Activated CD8-positive, alpha-beta T cell treated with anti-CD3 and anti-CD28 coated beads for 36 hours (primary cell): ENCODE measurements around the gene YWHAB. TPM values are rescaled to one million over a fixed set of nuclear protein-coding genes. Genes with fewer than 3 reads are reported as not detected.

Experiments used
- ATAC-seq: fragments of 200-7000 bp; cut with Tn5 transposase; one replicate; pipeline ENCODE4 v1.10.0; 2021; ENCODE audit warnings: mild to moderate bottlenecking, moderate library complexity
- CTCF ChIA-PET: fragments of 350-600 bp; sonication (Branson Sonifier 250); formaldehyde crosslinking; loops from one replicate; lab custom pipeline; 2021; ENCODE audit warnings: antibody characterized with exemption; lab: Charles Lee
- POLR2A ChIA-PET: fragments of 350-600 bp; sonication (Branson Sonifier 250); formaldehyde crosslinking; loops from one replicate; lab custom pipeline; 2021; ENCODE audit warnings: antibody characterized with exemption; lab: Charles Lee
- DNase-seq: peaks from one replicate; pipeline ENCODE4 v3.0.0-alpha.2; 2020
- H3K27ac Mint-ChIP-seq: one replicate; pipeline ENCODE4 v1.8.0; 2021; ENCODE audit warnings: mild to moderate bottlenecking, mixed read lengths
- H3K27me3 Mint-ChIP-seq: one replicate; pipeline ENCODE4 v1.8.0; 2021; ENCODE audit warnings: mixed read lengths
- H3K36me3 Mint-ChIP-seq: one replicate; pipeline ENCODE4 v1.8.0; 2021; ENCODE audit warnings: low read depth, mixed read lengths
- H3K4me1 Mint-ChIP-seq: one replicate; pipeline ENCODE4 v1.8.0; 2021; ENCODE audit warnings: low read depth, mixed read lengths
- H3K4me3 Mint-ChIP-seq: one replicate; pipeline ENCODE4 v1.8.0; 2021; ENCODE audit warnings: mild to moderate bottlenecking, moderate library complexity, mixed read lengths
- H3K9me3 Mint-ChIP-seq: one replicate; pipeline ENCODE4 v1.8.0; 2021; ENCODE audit warnings: mixed read lengths
- CTCF ChIP-seq: fragments of 200-600 bp; IDR thresholded peaks from one replicate; pipeline ENCODE4 v1.8.0; 2022; ENCODE audit warnings: antibody characterized with exemption, mild to moderate bottlenecking
- intact Hi-C: fragments of 100-400 bp; cut with micrococcal nuclease; formaldehyde crosslinking; loops from one replicate; pipeline ENCODE4 v1.10.0; 2022
- total RNA-seq, 2 experiments: library from RNA; stranded (reverse); gene quantifications; one replicate each; pipeline ENCODE4 v1.2.3, GENCODE V29; 2021

Gene YWHAB
- total RNA-seq, 2 experiments from 2014 or later = 220 to 226 TPM

- H3K27me3 Mint-ChIP-seq = no peaks in the 10 kb centered on the region
- ChIA-PET POLR2A (interaction anchor here (1.0 to 1.1 kb wide), 2 partner anchors 16 to 29 kb away, joined by 3 to 5 read pairs; no protein-coding TSS in a partner anchor), CTCF (no interaction called here)
- H3K4me1 Mint-ChIP-seq = no peaks in the 10 kb centered on the region
- no peaks in the 10 kb centered on the region for H3K9me3 Mint-ChIP-seq
- DNase-seq (no peak), ATAC-seq (no peak)
- TF ChIP-seq CTCF = no peak
- no peak overlapping the region for H3K27ac Mint-ChIP-seq
- intact Hi-C loops = no loop called here
- H3K36me3 Mint-ChIP-seq = peaks cover 23% of the 10 kb centered on the region
- H3K4me3 Mint-ChIP-seq = no peak overlapping the region
Measured at GRCh38 chr20:44924541-44924940, 39.0 kb downstream of the YWHAB start.

- ATAC-seq = no peak
- peaks cover 28% of the 10 kb centered on the region for H3K36me3 Mint-ChIP-seq
- intact Hi-C loops = no loop called here
Measured at GRCh38 chr20:44928595-44928994, 43.1 kb downstream of the YWHAB start.

GRCh38 chr20:44930517-44931168 is 45.1 kb downstream of the YWHAB start:
- no peak for TF ChIP-seq CTCF
- H3K4me3 Mint-ChIP-seq = no peak overlapping the region
- H3K4me1 Mint-ChIP-seq = no peaks in the 10 kb centered on the region
- ATAC-seq (no peak), DNase-seq (no peak)
- peaks cover 24% of the 10 kb centered on the region for H3K36me3 Mint-ChIP-seq
- H3K9me3 Mint-ChIP-seq = no peaks in the 10 kb centered on the region
- no peaks in the 10 kb centered on the region for H3K27me3 Mint-ChIP-seq
- ChIA-PET POLR2A (interaction anchor here (0.7 to 0.9 kb wide), 3 partner anchors 10 to 16 kb away, joined by 3 read pairs; no protein-coding TSS in a partner anchor), CTCF (no interaction called here)
- H3K27ac Mint-ChIP-seq = no peak overlapping the region
- intact Hi-C loops = no loop called here

More at GRCh38 chr20:44928595-44928994, 43.1 kb downstream of the YWHAB start:
- H3K27me3 Mint-ChIP-seq = no peaks in the 10 kb centered on the region
- POLR2A ChIA-PET = interaction anchor here (1.6 kb wide), 1 partner anchor 19 kb away, joined by 6 read pairs; the partner anchor contains the start of gene PABPC1L
- no peak overlapping the region for H3K27ac Mint-ChIP-seq
- no peak for TF ChIP-seq CTCF
- no peak for DNase-seq
- H3K4me3 Mint-ChIP-seq = no peak overlapping the region
- CTCF ChIA-PET = no interaction called here
- no peaks in the 10 kb centered on the region for H3K9me3 Mint-ChIP-seq
- H3K4me1 Mint-ChIP-seq = no peaks in the 10 kb centered on the region

- POLR2A ChIA-PET = no interaction called here
- Mint-ChIP-seq H3K27me3 (no peaks in the 10 kb centered on the region), H3K4me3 (no peak overlapping the region), H3K4me1 (no peaks in the 10 kb centered on the region), H3K9me3 (no peaks in the 10 kb centered on the region), H3K27ac (no peak overlapping the region), H3K36me3 (peaks cover 32% of the 10 kb centered on the region)
- ATAC-seq (no peak), DNase-seq (no peak)
- CTCF ChIA-PET = no interaction called here
- intact Hi-C loops = no loop called here
- no peak for TF ChIP-seq CTCF
Measured at GRCh38 chr20:44931911-44932310, 46.4 kb downstream of the YWHAB start.

GRCh38 chr20:44932916-44933315 is 47.4 kb downstream of the YWHAB start:
- DNase-seq (no peak), ATAC-seq (no peak)
- POLR2A ChIA-PET = interaction anchor here (0.8 to 1.2 kb wide), 2 partner anchors 8 to 16 kb away, joined by 3 to 4 read pairs; no protein-coding TSS in a partner anchor
- H3K9me3 Mint-ChIP-seq = no peaks in the 10 kb centered on the region
- peaks cover 40% of the 10 kb centered on the region for H3K36me3 Mint-ChIP-seq
- H3K4me3 Mint-ChIP-seq = no peak overlapping the region
- no peaks in the 10 kb centered on the region for H3K27me3 Mint-ChIP-seq
- intact Hi-C loops = no loop called here
- H3K27ac Mint-ChIP-seq = no peak overlapping the region
- no peaks in the 10 kb centered on the region for H3K4me1 Mint-ChIP-seq
- CTCF ChIA-PET = interaction anchor here (0.7 kb wide), 1 partner anchor 14 kb away, joined by 4 read pairs; no protein-coding TSS in a partner anchor
- TF ChIP-seq CTCF = no peak
